Liver (tissue), 3 donors: ENCODE results near the gene CGB3.
"Not testable (repeated sequence)": the region's sequence is repeated elsewhere in the genome, so short reads cannot be mapped to it uniquely, and the experiment has no call there.

Experiments used
- CTCF ChIP-seq: fragments of 150-350 bp; IDR thresholded peaks from 2 replicates; pipeline ENCODE4 v1.5.1; 2017; ENCODE audit warnings: improper control_type of control experiment, low read depth, low read length; ENCODE audit not compliant: missing input control
- RAD21 ChIP-seq, 2 donors: IDR thresholded peaks; 2 replicates each; pipeline ENCODE4 v1.6.1; 2016; ENCODE audit warnings: antibody characterized with exemption in 2 of 2, mild to moderate bottlenecking in 2 of 2
- REST ChIP-seq: IDR thresholded peaks from 2 replicates; pipeline ENCODE4 v1.6.1; 2016; ENCODE audit warnings: antibody characterized with exemption, mild to moderate bottlenecking
- SP1 ChIP-seq: IDR thresholded peaks from 2 replicates; pipeline ENCODE4 v1.6.1; 2018; ENCODE audit warnings: antibody characterized with exemption, mild to moderate bottlenecking
- ZBTB33 ChIP-seq: IDR thresholded peaks from 2 replicates; pipeline ENCODE4 v1.6.1; 2016; ENCODE audit warnings: antibody characterized with exemption
- donor health status: healthy.
- donor health status: healthy.

GRCh38 chr19:49042666-49043065 lies 18.5 kb upstream of the CGB3 start:
- not testable (repeated sequence) for TF ChIP-seq CTCF; RAD21 (IDR thresholded peaks at IDR 0.05); REST; ZBTB33; SP1
